GM21717 (cell line): Measurements from ENCODE around the gene CST9L.

Source experiments
- ATAC-seq: cut with Tn5 transposase; IDR thresholded peaks from one replicate; pipeline ENCODE4 v1.9.1; 2021; ENCODE audit warnings: mild to moderate bottlenecking, moderate library complexity; ENCODE audit not compliant: unreplicated experiment

The CST9L gene

GRCh38 chr20:23547613-23548012 lies 20.7 kb downstream of the CST9L start:
- ATAC-seq = no peak

- ATAC-seq = no peak
Measured at GRCh38 chr20:23546435-23547144, 21.7 kb downstream of the CST9L start.

DNA sequence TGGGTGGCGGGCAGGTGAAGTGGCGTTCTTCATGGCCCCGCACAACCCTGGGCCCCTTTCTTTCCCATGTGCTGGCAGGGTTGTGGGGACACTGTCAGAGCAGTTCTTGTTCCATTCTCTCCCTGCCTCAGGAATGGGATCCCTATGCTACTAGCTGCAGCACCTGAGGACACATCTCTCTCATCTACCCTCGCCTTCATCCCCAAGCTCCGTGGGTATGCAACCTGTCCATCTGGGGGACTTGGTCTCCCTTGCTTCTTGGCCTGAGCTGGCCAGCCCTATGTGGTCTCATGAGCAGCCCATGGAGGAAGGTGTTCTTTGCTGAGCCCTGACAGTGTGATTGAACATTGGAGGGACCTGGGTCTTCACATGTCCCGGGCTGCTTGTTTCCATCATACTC lies 24.2 kb downstream of the CST9L start:
- ATAC-seq = no peak

- no peak for ATAC-seq
Measured at GRCh38 chr20:23542801-23543200, 25.5 kb downstream of the CST9L start.

GRCh38 chr20:23541776-23542175 lies 26.5 kb downstream of the CST9L start:
- ATAC-seq = no peak

GRCh38 chr20:23541330-23541729 lies 27.0 kb downstream of the CST9L start:
- ATAC-seq = no peak

GRCh38 chr20:23540624-23541023 lies 27.7 kb downstream of the CST9L start:
- no peak for ATAC-seq

DNA sequence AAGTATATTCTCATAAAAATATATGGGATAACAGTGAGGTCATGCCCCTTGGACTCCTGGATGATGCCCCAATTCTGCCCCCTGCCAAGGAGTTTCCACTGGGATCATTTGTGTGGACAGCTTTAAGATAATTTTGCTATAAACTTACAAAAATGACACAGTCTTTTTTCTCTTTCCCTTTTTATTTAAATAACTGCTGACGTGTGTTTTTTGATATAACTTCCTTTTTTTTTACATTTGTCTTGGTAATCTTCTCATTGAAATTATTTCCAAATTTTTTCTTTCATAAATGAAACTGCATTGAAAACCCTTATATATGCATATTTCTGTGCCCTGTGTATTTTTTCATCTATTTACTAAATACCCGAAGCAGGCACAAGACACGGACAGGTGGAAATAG lies 31.3 kb downstream of the CST9L start:
- ATAC-seq = no peak

DNA sequence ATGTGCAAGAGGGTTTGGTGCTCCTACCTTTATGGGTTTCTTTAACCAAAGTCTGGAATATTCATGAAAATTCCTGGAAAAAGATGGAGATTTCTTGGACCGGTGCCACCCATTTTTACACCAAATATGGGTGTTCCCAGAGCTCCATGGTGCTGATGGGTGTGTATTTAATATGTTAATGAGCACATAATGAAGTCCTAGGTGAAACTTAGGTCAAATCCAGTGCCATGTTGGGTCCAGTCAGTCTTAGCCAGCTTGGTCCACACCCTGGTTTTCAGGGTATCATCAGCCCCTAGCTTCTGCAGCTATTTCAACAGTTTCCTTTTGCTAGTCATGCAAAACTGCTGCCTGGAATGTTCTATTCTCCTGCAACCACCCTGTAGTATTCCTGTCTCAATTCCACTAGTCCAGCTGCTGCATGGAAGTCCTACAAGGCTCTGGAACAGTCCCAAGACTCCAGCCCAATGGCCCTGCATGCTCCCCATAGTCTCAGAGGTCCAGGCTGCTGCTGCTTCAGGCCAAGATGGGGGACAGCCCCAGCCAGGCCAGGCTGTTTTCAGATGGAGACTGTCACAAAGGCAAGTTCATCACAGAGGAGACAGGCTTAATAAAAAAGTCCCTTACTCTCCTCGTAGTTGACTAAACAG lies 31.8 kb downstream of the CST9L start:
- no peak for ATAC-seq

DNA sequence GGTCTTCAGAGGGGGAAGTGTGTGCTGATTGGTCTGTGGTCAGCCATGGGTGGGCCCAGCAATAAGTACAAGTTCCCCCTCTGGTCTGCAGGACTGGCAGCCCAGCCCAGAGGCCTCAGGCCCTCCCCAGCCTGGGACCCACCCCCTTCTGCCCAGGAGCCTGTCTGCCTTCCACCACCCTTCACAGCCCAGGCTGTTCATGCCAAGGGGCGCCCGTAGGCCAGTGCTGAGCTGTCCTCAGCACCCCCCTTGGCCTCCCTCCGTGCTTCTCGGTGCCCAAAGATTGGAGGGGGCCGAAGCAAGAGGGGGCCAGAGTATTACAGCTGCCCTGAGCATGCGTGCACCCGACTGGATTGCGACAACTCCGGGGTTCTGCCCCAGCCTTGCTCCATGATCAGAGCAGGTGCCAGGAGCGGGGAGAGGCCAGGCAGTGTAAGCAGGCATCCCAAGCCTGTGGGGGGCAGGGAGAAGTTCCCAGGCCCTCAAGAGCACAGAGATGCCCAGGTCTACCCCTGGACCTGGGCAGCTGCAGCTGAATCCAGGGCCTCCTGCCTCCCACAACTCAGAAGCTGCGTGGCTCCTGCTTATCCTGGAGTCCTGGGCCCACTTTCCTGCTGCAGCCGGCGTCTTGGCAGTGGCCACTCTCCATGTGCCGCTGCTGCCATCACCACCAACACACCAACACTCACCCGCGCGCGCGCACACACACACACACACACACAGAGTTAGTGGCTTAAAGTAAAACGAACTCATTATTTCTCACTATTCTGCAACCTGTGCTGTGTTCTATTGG lies 33.3 kb downstream of the CST9L start:
- no peak for ATAC-seq

DNA sequence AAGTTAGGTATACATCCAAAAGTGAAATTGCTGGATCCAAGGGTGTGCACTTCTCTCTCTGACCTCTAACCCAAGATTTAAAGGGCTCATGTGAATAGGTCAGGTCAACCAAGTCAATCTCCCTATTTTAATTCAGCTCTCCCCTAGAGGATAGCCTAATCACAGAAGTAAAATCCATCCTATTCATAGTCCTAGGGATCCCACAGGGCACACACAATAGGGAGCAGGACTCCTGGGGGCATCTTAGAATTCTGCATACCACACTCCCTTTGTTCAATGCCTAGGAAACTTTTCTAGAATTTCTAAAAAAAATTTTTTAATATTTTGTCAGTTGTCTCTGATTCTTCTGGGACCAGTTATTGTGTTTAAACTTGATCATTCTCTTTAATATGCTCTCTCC lies 35.1 kb downstream of the CST9L start:
- ATAC-seq = no peak

DNA sequence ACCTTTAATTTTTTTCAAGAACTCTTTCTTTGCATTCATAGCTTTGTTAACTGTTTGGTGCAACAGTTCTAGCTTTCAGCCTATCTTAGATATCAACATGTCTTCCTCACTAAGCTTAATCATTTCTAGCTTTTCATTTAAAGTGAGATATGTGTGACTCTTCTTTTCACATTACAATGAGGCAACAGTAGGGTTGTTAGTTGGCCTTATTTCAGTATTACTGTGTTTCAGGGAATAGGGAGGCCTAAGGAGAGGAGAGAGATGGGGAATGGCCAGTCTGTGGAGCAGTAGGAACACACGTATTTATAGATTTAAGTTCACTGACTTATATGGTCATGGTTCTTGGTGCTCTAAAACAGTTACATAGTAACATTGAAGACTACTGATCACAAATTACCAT lies 35.8 kb downstream of the CST9L start:
- ATAC-seq = no peak

DNA sequence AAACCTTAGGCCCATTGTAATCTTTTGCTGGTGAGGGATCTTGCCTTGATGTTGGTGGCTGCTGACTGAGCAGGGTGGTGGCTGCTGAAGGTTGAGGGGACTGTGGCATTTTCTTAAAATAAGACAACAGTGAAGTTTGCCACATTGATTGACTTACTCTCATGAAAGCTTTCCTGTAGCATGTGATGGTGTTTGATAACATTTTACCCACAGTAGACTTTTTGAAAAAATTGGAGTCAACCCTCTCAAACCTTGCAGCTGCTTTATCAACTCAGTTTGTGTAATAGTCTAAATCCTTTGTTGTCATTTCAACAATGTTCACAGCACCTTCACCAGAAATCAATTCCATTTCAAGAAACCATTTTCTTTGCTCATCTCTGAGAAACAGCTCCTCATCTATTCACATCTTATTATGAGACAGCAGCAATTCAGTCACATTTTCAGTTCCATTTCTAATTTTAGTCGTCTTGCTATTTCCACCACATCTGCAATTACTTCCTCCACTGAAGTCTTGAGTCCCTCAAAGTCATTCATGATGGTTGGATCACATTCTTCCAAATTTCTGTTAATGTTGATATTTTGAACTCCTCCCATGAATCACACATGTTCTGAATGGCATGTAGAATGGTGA lies 37.2 kb downstream of the CST9L start:
- ATAC-seq = no peak

GRCh38 chr20:23528867-23529431 lies 39.3 kb downstream of the CST9L start:
- ATAC-seq = no peak

DNA sequence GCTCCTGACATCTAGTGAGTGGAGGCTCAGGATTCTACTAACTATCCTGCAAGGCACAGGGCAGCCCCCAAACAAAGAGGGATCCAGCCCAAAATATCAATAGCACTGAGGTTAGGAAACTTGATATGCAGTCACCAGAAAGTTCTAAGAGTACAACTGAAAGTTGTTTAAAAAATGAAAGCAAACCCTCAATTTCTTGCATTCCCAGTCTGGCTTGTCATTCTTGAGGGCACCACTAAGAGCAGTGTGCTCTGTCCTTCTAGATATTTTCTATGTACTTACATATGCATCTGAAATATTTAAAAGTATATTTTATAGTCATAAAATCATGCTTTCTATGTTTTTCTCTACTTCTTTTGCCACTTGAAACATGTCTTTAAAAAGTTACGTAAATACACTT lies 41.4 kb downstream of the CST9L start:
- no peak for ATAC-seq

DNA sequence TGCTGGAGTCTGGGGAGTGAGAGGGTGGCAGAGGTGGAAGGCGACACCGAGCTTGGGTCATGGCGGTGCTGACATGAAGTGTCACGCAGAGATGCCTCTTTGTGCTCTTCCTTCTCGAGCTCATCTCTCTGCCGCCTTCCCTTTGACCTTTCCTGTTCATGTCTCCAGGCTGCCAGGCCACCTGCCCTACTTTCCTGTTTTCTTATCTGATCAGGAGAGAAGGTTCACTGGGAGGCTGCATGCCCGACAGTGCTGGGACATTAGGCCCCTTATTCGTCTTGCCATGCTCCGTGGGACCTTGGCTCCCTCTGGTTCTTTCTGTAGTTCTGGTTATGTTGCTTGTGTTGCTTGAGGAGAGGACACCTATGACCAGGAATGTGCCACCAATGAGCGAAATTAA lies 44.1 kb downstream of the CST9L start:
- no peak for ATAC-seq

DNA sequence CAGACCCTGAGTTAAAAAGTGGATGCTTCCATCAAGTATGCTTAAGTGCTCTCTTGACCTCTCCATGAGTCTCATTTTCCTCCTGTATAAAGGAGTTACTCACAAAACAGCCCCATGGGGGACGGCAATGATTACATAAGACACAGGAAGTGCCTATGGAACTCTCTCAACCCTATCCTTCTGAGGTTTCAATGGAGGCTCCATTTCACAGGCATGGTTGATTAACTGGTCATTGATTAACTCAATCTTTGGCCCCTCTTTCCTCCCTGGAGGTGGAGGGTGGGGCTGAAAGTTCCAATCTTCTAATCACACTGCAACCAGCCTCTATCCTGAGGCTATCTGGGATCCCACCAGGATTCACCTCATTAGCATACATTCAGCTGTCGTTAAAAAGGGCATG lies 48.1 kb downstream of the CST9L start:
- no peak for ATAC-seq

DNA sequence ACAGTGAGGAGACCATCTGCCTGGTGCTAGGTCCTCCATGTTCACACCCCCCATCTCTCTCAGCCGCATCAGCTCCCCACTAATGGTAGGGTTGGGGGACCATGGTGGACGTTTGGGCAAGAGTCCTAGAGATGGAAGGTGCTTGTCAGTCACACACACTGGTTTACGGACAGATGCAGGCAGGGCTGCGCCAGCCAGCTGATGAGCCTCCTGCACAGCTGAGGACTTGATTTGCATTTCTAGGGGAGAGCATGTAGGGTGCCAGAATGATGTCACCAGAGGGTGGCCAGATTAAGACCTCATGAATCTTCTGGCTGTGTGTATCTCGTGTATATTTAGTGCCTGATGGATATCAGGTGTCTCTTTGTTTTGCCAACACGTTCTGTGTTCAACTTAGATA lies 48.7 kb downstream of the CST9L start:
- no peak for ATAC-seq

DNA sequence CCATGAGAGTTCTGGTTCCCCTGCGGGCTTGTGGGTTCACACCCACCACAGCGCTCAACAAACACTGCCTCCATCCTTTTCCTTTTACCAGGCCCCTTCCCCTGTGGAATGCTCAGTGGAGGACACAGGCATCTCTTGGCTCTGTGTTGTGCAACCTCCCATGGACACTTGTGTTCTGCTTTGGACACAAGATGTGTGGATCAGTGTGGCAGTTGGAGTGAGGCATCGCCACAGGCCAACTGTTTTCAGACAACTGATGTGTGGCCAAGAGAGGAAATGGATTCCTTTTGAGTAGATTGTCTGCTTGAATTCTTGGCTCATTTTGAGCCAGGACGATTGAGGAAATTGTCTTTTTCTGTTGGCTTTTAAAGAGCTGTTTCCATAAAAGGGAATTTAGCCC lies 50.6 kb downstream of the CST9L start:
- ATAC-seq = no peak

DNA sequence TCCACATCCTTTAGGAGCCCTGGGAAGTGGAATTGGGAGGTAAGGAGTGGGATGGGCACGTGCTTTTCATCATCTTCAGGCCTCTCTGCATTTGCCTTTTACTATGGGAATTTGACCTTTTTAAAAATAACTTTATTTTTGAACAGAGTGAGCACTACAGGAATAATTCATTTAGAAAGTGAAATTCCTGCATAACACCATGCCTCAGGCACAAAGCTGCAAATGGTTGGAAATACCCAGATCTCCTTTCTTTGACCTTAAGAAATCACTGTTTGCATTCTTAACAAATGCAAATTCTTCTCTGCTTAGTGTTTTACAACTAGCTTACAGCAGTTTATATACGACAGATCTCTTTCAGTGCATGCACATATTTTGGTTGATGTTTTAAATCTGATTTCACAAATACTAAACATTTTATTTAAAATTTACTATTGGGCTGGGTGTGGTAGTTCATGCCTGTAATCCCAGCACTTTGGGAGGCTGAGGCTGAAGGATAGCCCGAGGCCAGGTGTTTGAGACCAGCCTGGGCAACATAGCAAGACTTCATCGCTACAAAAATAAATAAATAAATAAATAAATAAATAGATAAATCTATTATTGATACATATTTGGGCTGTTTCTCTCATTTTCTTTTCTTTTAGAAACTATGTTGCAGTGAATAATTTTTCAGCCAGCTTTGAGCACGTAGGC lies 52.9 kb downstream of the CST9L start:
- no peak for ATAC-seq

DNA sequence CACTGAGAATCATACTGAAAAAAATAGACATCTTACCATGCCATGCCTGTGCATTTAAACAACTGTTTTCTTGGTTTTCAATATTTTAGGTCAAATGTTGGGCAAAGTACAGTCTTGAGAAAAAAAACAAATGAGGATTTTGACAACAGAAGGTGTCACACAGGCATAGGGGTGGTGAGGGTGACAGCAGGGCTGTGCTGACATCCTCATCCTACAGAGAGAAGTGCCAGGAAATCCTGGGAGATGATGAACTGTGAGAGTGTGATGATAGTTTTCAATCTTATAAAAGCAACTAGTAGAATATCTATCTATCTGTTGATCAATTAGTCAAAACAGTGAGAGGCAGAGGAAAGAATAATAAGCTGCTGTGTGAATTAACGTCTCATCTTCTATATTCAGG lies 53.4 kb downstream of the CST9L start:
- no peak for ATAC-seq
